IPS-15b (cell line): Measurements from ENCODE around the gene AGBL4.

Experiments
- H3K27me3 ChIP-seq: one replicate; pipeline ENCODE4 v1.6.1; 2013; ENCODE audit warnings: low read length; ENCODE audit not compliant: control insufficient read depth, insufficient read depth
- H3K36me3 ChIP-seq: one replicate; pipeline ENCODE4 v1.6.1; 2013; ENCODE audit warnings: low read length; ENCODE audit not compliant: control insufficient read depth, insufficient read depth
- H3K4me1 ChIP-seq: one replicate; pipeline ENCODE4 v1.6.1; 2013; ENCODE audit warnings: mild to moderate bottlenecking, low read length; ENCODE audit not compliant: control insufficient read depth, insufficient read depth
- H3K4me3 ChIP-seq: one replicate; pipeline ENCODE4 v1.5.1; 2013; ENCODE audit warnings: low read depth, low read length
- H3K9ac ChIP-seq: one replicate; pipeline ENCODE4 v1.6.1; 2013; ENCODE audit warnings: low read depth, mild to moderate bottlenecking, low read length
- H3K9me3 ChIP-seq: one replicate; pipeline ENCODE4 v1.6.1; 2013; ENCODE audit warnings: mild to moderate bottlenecking, low read length; ENCODE audit not compliant: control insufficient read depth, insufficient read depth

AGBL4 gene

GRCh38 chr1:48644905-48645605, 1378.7 kb downstream of the AGBL4 start:
- H3K36me3 ChIP-seq: no peaks in the 10 kb centered on the region
- no peak overlapping the region for H3K4me3 ChIP-seq
- peaks cover 3% of the 10 kb centered on the region for H3K27me3 ChIP-seq
- no peak overlapping the region for H3K9ac ChIP-seq
- H3K4me1 ChIP-seq: peaks cover 7% of the 10 kb centered on the region
- no peaks in the 10 kb centered on the region for H3K9me3 ChIP-seq

GRCh38 chr1:48644190-48644900, 1379.4 kb downstream of the AGBL4 start:
- Histone ChIP-seq H3K36me3 (no peaks in the 10 kb centered on the region), H3K4me3 (no peak overlapping the region), H3K4me1 (peaks cover 7% of the 10 kb centered on the region), H3K9me3 (no peaks in the 10 kb centered on the region), H3K9ac (no peak overlapping the region), H3K27me3 (peaks cover 3% of the 10 kb centered on the region)

- H3K4me1 ChIP-seq: peaks cover 7% of the 10 kb centered on the region
- no peak overlapping the region for H3K9ac ChIP-seq
- no peaks in the 10 kb centered on the region for H3K36me3 ChIP-seq
- no peaks in the 10 kb centered on the region for H3K9me3 ChIP-seq
- H3K27me3 ChIP-seq: peaks cover 3% of the 10 kb centered on the region
- H3K4me3 ChIP-seq: no peak overlapping the region
Measured at GRCh38 chr1:48643193-48643592, 1380.6 kb downstream of the AGBL4 start.

- Histone ChIP-seq H3K4me1 (peaks cover 4% of the 10 kb centered on the region), H3K36me3 (no peaks in the 10 kb centered on the region), H3K9ac (no peak overlapping the region), H3K9me3 (no peaks in the 10 kb centered on the region), H3K4me3 (no peak overlapping the region), H3K27me3 (peaks cover 3% of the 10 kb centered on the region)
Measured at GRCh38 chr1:48640836-48641492, 1382.8 kb downstream of the AGBL4 start.

GRCh38 chr1:48629867-48630266, 1393.9 kb downstream of the AGBL4 start:
- no peaks in the 10 kb centered on the region for H3K4me1 ChIP-seq
- H3K27me3 ChIP-seq: no peaks in the 10 kb centered on the region

GRCh38 chr1:48627486-48627885, 1396.3 kb downstream of the AGBL4 start:
- Histone ChIP-seq H3K9ac (no peak overlapping the region), H3K4me3 (no peak overlapping the region), H3K27me3 (no peaks in the 10 kb centered on the region), H3K9me3 (no peaks in the 10 kb centered on the region), H3K36me3 (no peaks in the 10 kb centered on the region), H3K4me1 (no peaks in the 10 kb centered on the region)

More at GRCh38 chr1:48629867-48630266, 1393.9 kb downstream of the AGBL4 start:
- Histone ChIP-seq H3K9ac (no peak overlapping the region), H3K9me3 (no peaks in the 10 kb centered on the region), H3K4me3 (no peak overlapping the region), H3K36me3 (no peaks in the 10 kb centered on the region)

GRCh38 chr1:48619539-48619938, 1404.2 kb downstream of the AGBL4 start:
- Histone ChIP-seq H3K4me1 (peaks cover 6% of the 10 kb centered on the region), H3K36me3 (no peaks in the 10 kb centered on the region), H3K27me3 (no peaks in the 10 kb centered on the region), H3K9me3 (no peaks in the 10 kb centered on the region), H3K4me3 (no peak overlapping the region), H3K9ac (no peak overlapping the region)

- Histone ChIP-seq H3K9ac (no peak overlapping the region), H3K4me1 (peaks cover 6% of the 10 kb centered on the region), H3K4me3 (no peak overlapping the region), H3K36me3 (no peaks in the 10 kb centered on the region), H3K27me3 (no peaks in the 10 kb centered on the region), H3K9me3 (no peaks in the 10 kb centered on the region)
Measured at GRCh38 chr1:48617252-48617651, 1406.5 kb downstream of the AGBL4 start.

- Histone ChIP-seq H3K9me3 (no peaks in the 10 kb centered on the region), H3K4me3 (no peak overlapping the region), H3K36me3 (no peaks in the 10 kb centered on the region), H3K27me3 (no peaks in the 10 kb centered on the region), H3K4me1 (peaks cover 6% of the 10 kb centered on the region), H3K9ac (no peak overlapping the region)
Measured at GRCh38 chr1:48616710-48617109, 1407.0 kb downstream of the AGBL4 start.

- Histone ChIP-seq H3K4me1 (peaks cover 2% of the 10 kb centered on the region), H3K9me3 (no peaks in the 10 kb centered on the region), H3K9ac (no peak overlapping the region), H3K36me3 (no peaks in the 10 kb centered on the region), H3K4me3 (no peak overlapping the region), H3K27me3 (no peaks in the 10 kb centered on the region)
Measured at GRCh38 chr1:48611841-48612240, 1411.9 kb downstream of the AGBL4 start.

GRCh38 chr1:48610628-48611542, 1412.9 kb downstream of the AGBL4 start:
- no peaks in the 10 kb centered on the region for H3K36me3 ChIP-seq
- H3K4me3 ChIP-seq: no peak overlapping the region
- H3K27me3 ChIP-seq: peaks cover 2% of the 10 kb centered on the region
- no peak overlapping the region for H3K9ac ChIP-seq
- no peaks in the 10 kb centered on the region for H3K9me3 ChIP-seq
- peaks cover 2% of the 10 kb centered on the region for H3K4me1 ChIP-seq
